BJ (cell line): ENCODE results near the gene POLR2C. TPM values are rescaled to one million over a fixed set of nuclear protein-coding genes. Genes with fewer than 3 reads are reported as not detected.

Source experiments
- CTCF ChIA-PET: fragments of 350-600 bp; formaldehyde crosslinking; extraction: SDS; loops from one replicate; lab custom pipeline; 2021; ENCODE audit warnings: antibody characterized with exemption, inconsistent platforms; lab: Yijun Ruan, JAX
- POLR2A ChIA-PET: fragments of 300-600 bp; sonication (Branson Sonifier 250); formaldehyde crosslinking; extraction: SDS; loops from one replicate; lab custom pipeline; 2021; ENCODE audit warnings: antibody characterized with exemption; lab: Charles Lee
- DNase-seq: peaks from one replicate; pipeline ENCODE4 v3.0.0-alpha.2; 2011; ENCODE audit warnings: low read depth
- H3K27me3 ChIP-seq: 2 replicates; pipeline ENCODE4 v1.6.0; 2011; ENCODE audit warnings: low read length; ENCODE audit not compliant: control insufficient read depth, insufficient read depth
- H3K36me3 ChIP-seq: 2 replicates; pipeline ENCODE4 v1.5.1; 2011; ENCODE audit warnings: low read length; ENCODE audit not compliant: control insufficient read depth, insufficient read depth
- H3K4me3 ChIP-seq: 2 replicates; pipeline ENCODE4 v1.5.1; 2011; ENCODE audit warnings: low read depth, mild to moderate bottlenecking, control low read depth, low read length
- polyA plus RNA-seq: library from polyadenylated mRNA; depleted of rRNA; stranded (reverse); fragments of >200 nt; gene quantifications from 2 replicates; pipeline ENCODE4 v1.2.3, GENCODE V29; 2011; rRNA removed
- TF ChIP-seq, protein P1 (sequence below): IDR thresholded peaks from 2 replicates; pipeline ENCODE4 v1.5.1; 2011; ENCODE audit warnings: low read depth, mild to moderate bottlenecking, control low read depth, inconsistent platforms, low read length, moderate library complexity; ENCODE audit not compliant: insufficient read depth

Gene POLR2C
- polyA plus RNA-seq, 1 experiment: 176 TPM

DNA sequence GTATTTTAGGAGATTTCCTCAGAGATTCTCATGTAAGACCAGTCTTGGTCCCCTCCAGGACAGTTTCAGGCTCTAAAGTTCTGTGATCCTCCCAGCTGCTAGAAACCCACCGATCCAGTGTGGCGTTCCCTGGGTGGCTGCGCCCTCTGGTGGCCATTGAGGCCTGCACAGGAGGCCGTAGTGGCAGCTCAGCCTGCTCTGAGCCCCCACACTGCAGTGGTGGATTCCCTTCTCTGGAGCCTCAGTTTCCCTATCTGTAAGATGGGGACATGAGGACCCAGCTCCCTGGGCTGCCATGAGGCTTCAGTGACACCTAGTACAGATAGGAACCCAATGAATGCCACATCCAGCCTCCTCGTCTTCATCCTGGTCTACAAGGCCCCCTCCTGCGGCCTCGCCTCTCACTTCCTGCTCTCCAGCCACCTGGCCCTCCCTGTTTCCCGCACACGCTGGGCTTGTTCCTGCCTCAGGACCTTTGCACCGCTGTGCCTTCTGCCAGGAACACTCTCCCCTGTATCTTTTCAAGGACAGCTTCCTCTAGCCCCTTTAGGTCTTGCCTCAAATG is 57.4 kb downstream of the POLR2C start:
- DNase-seq: no peak
- CTCF ChIA-PET: interaction anchor here (0.7 to 9.1 kb wide), 31 partner anchors 8 to 279 kb away, joined by 3 to 219 read pairs (median 6); partner anchors contain the start of genes ADGRG5, CCDC102A, CCL17 and CIAPIN1

More for the DNA sequence above, 57.4 kb downstream of the POLR2C start:
- peaks cover 10% of the 10 kb centered on the region for H3K36me3 ChIP-seq
- TF ChIP-seq, protein P1, sequence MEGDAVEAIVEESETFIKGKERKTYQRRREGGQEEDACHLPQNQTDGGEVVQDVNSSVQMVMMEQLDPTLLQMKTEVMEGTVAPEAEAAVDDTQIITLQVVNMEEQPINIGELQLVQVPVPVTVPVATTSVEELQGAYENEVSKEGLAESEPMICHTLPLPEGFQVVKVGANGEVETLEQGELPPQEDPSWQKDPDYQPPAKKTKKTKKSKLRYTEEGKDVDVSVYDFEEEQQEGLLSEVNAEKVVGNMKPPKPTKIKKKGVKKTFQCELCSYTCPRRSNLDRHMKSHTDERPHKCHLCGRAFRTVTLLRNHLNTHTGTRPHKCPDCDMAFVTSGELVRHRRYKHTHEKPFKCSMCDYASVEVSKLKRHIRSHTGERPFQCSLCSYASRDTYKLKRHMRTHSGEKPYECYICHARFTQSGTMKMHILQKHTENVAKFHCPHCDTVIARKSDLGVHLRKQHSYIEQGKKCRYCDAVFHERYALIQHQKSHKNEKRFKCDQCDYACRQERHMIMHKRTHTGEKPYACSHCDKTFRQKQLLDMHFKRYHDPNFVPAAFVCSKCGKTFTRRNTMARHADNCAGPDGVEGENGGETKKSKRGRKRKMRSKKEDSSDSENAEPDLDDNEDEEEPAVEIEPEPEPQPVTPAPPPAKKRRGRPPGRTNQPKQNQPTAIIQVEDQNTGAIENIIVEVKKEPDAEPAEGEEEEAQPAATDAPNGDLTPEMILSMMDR: peak; percentile 99
- POLR2A ChIA-PET: no interaction called here
- H3K27me3 ChIP-seq: no peaks in the 10 kb centered on the region
- H3K4me3 ChIP-seq: no peak overlapping the region

Other genes with a start within 250 kb of the POLR2C start
- gene ARL2BP, start 217.4 kb upstream of the POLR2C start, polyA plus RNA-seq: 69.5 and 94.8 TPM in 2 replicates
- 0.02 and 0.09 TPM in 2 replicates for gene PLLP, start 178.0 kb upstream of the POLR2C start, polyA plus RNA-seq
- gene CCL22, start 103.9 kb upstream of the POLR2C start, polyA plus RNA-seq: not detected in 2 replicates
- 0.02 TPM in 1 of 2 replicates, not detected in the other for gene CX3CL1, start 90.2 kb upstream of the POLR2C start, polyA plus RNA-seq
- gene CCL17, start 57.9 kb upstream of the POLR2C start, polyA plus RNA-seq: not detected in 2 replicates
- 51.6 and 55.3 TPM in 2 replicates for gene CIAPIN1, start 15.3 kb upstream of the POLR2C start, polyA plus RNA-seq
- gene COQ9, start 15.2 kb upstream of the POLR2C start, polyA plus RNA-seq: 62.7 and 69.5 TPM in 2 replicates
- 28.3 and 40.0 TPM in 2 replicates for gene DOK4, start 23.8 kb downstream of the POLR2C start, polyA plus RNA-seq
- 8.2 and 13.6 TPM in 2 replicates for gene CCDC102A, start 73.9 kb downstream of the POLR2C start, polyA plus RNA-seq
- not detected in 2 replicates for gene ADGRG5, start 80.0 kb downstream of the POLR2C start, polyA plus RNA-seq
- 0.44 and 1.1 TPM in 2 replicates for gene ADGRG1, start 166.0 kb downstream of the POLR2C start, polyA plus RNA-seq
- not detected in 2 replicates for gene ADGRG3, start 205.6 kb downstream of the POLR2C start, polyA plus RNA-seq
- gene DRC7, start 232.1 kb downstream of the POLR2C start, polyA plus RNA-seq: not detected in 2 replicates